H1 (cell line): ENCODE measurements around the gene UBN1.

Experiments
- CHD1 ChIP-seq: IDR thresholded peaks from 2 replicates; pipeline ENCODE4 v1.6.1; 2012; ENCODE audit warnings: low read depth, low read length, improper control_type of control experiment
- CTCF ChIP-seq, 3 experiments: IDR thresholded peaks; 1 replicate in 2 of 3; 2 replicates in 1 of 3; pipeline versions ENCODE4 v1.5.1 to v1.6.1; 2011; ENCODE audit warnings: low read length in 3 of 3, mild to moderate bottlenecking in 3 of 3, inconsistent platforms in 2 of 3, low read depth in 1 of 3, moderate library complexity in 1 of 3; ENCODE audit not compliant: insufficient read depth in 1 of 3; ENCODE audit errors: control extremely low read depth in 1 of 3
- PHF8 ChIP-seq: fragments of 200-600 bp; sonication (generic); conservative IDR thresholded peaks from 2 replicates; pipeline ENCODE4 v1.7.1; 2012; ENCODE audit warnings: low read depth, mild to moderate bottlenecking, inconsistent platforms, low read length, moderate library complexity
- POLR2A ChIP-seq, 2 experiments: IDR thresholded peaks; 1 replicate in 1 of 2; 2 replicates in 1 of 2; pipeline ENCODE4 v1.6.1; 2011; ENCODE audit warnings: low read depth in 2 of 2, low read length in 2 of 2, mild to moderate bottlenecking in 2 of 2; ENCODE audit errors: control extremely low read depth in 1 of 2
- RAD21 ChIP-seq, 2 experiments: IDR thresholded peaks in 1 of 2; conservative IDR thresholded peaks in 1 of 2; 2 replicates each; pipeline ENCODE4 v1.6.1; 2011; ENCODE audit warnings: low read depth in 2 of 2, low read length in 2 of 2, improper control_type of control experiment in 1 of 2, inconsistent platforms in 1 of 2, mild to moderate bottlenecking in 1 of 2, moderate library complexity in 1 of 2
- SIX5 ChIP-seq: IDR thresholded peaks from 2 replicates; pipeline ENCODE4 v1.6.1; 2011; ENCODE audit warnings: mild to moderate bottlenecking, low read depth, low read length
- SP2 ChIP-seq: IDR thresholded peaks from 2 replicates; pipeline ENCODE4 v1.6.1; 2012; ENCODE audit warnings: mild to moderate bottlenecking, low read length, inconsistent platforms
- SRF ChIP-seq: IDR thresholded peaks from 2 replicates; pipeline ENCODE4 v1.6.1; 2011; ENCODE audit warnings: mild to moderate bottlenecking, low read depth, low read length, moderate library complexity
- TBP ChIP-seq: IDR thresholded peaks from 2 replicates; pipeline ENCODE4 v1.6.1; 2011; ENCODE audit warnings: low read depth, low read length, improper control_type of control experiment
- TEAD4 ChIP-seq: IDR thresholded peaks from 2 replicates; pipeline ENCODE4 v1.6.1; 2012; ENCODE audit warnings: low read depth, low read length, inconsistent platforms, mixed read lengths
- USF2 ChIP-seq: IDR thresholded peaks from 2 replicates; pipeline ENCODE4 v1.6.1; 2011; ENCODE audit warnings: low read length, improper control_type of control experiment
- YY1 ChIP-seq: IDR thresholded peaks from 2 replicates; pipeline ENCODE4 v1.6.1; 2011; ENCODE audit warnings: low read depth, mild to moderate bottlenecking, low read length
- ZNF274 ChIP-seq: IDR thresholded peaks from 2 replicates; pipeline ENCODE4 v1.7.0; 2012; ENCODE audit warnings: low read length, borderline replicate concordance; ENCODE audit errors: extremely low read depth

- TF ChIP-seq SRF, result no peak
- peak; percentile 52 for TF ChIP-seq PHF8
- no peak for TF ChIP-seq CTCF (IDR thresholded peaks at IDR 0.05; ENCODE audit: control extremely low read depth in 1 of 3, insufficient read depth in 1 of 3, low read depth in 1 of 3, low read length in 3 of 3)
- TF ChIP-seq ZNF274, result no peak
- no peak for TF ChIP-seq CHD1
- TF ChIP-seq YY1, result no peak
- no peak for TF ChIP-seq RAD21 (IDR thresholded peaks at IDR 0.05 in 1 of 2, conservative IDR thresholded peaks at IDR 0.05 in 1 of 2; ENCODE audit: low read depth in 2 of 2, low read length in 2 of 2)
- TF ChIP-seq POLR2A (IDR thresholded peaks at IDR 0.05; ENCODE audit: control extremely low read depth in 1 of 2, low read depth in 2 of 2, low read length in 2 of 2), result no peak
- no peak for TF ChIP-seq SIX5
- TF ChIP-seq TEAD4, result no peak
- no peak for TF ChIP-seq TBP
- no peak for TF ChIP-seq SP2
- TF ChIP-seq USF2, result no peak
Measured at GRCh38 chr16:4847774-4848587, 700 bp downstream of the UBN1 start.
